ENCODE results near the gene GPC1.
A peak's percentile ranks its signal among the peaks of the same experiment; 100 is the strongest.
"Not testable (repeated sequence)": the region's sequence is repeated elsewhere in the genome, so short reads cannot be mapped to it uniquely, and the experiment has no call there.

Gene GPC1

GRCh38 chr2:240491483-240491882, 56.0 kb downstream of the GPC1 start:
- in situ Hi-C loops (cut with MboI; ENCODE audit: low pct_unique_long_range_greater_than_20kb, low sequenced_read_pairs, unreplicated experiment): no loop called here
- TF ChIP-seq, protein P1, sequence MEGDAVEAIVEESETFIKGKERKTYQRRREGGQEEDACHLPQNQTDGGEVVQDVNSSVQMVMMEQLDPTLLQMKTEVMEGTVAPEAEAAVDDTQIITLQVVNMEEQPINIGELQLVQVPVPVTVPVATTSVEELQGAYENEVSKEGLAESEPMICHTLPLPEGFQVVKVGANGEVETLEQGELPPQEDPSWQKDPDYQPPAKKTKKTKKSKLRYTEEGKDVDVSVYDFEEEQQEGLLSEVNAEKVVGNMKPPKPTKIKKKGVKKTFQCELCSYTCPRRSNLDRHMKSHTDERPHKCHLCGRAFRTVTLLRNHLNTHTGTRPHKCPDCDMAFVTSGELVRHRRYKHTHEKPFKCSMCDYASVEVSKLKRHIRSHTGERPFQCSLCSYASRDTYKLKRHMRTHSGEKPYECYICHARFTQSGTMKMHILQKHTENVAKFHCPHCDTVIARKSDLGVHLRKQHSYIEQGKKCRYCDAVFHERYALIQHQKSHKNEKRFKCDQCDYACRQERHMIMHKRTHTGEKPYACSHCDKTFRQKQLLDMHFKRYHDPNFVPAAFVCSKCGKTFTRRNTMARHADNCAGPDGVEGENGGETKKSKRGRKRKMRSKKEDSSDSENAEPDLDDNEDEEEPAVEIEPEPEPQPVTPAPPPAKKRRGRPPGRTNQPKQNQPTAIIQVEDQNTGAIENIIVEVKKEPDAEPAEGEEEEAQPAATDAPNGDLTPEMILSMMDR (IDR thresholded peaks at IDR 0.05; ENCODE audit: extremely low read depth, insufficient read depth, missing control alignments): no peak
- no peak for DNase-seq (ENCODE audit: low spot score)

GRCh38 chr2:240494194-240494793, 58.8 kb downstream of the GPC1 start:
- in situ Hi-C loops (cut with MboI; ENCODE audit: low pct_unique_long_range_greater_than_20kb, low sequenced_read_pairs, unreplicated experiment): no loop called here
- DNase-seq (ENCODE audit: low spot score): no peak
- TF ChIP-seq, protein P1 (IDR thresholded peaks at IDR 0.05; ENCODE audit: extremely low read depth, insufficient read depth, missing control alignments): no peak

GRCh38 chr2:240494942-240495341, 59.5 kb downstream of the GPC1 start:
- TF ChIP-seq, protein P1 (IDR thresholded peaks at IDR 0.05; ENCODE audit: extremely low read depth, insufficient read depth, missing control alignments): peak; percentile 8
- in situ Hi-C loops (cut with MboI; ENCODE audit: low pct_unique_long_range_greater_than_20kb, low sequenced_read_pairs, unreplicated experiment); DNase-seq (ENCODE audit: low spot score): not testable (repeated sequence)

DNA sequence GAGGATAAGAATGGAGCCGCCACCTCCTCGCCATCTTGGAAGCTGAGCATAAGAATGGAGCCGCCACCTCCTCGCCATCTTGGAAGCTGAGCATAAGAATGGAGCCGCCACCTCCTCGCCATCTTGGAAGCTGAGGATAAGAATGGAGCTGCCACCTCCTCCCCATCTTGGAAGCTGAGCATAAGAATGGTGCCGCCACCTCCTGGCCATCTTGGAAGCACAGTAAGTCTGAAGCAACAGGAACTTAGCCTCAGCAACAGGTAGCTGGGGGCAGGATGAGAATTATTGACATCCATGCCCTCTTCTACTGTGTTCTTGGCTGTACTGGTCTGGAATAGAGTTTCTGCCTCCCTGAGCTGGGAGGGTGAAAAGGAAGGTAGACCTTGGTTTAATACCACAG, 61.6 kb downstream of the GPC1 start:
- DNase-seq (ENCODE audit: low spot score); in situ Hi-C loops (cut with MboI; ENCODE audit: low pct_unique_long_range_greater_than_20kb, low sequenced_read_pairs, unreplicated experiment): not testable (repeated sequence)

GRCh38 chr2:240498171-240498957, 62.9 kb downstream of the GPC1 start:
- TF ChIP-seq, protein P1 (IDR thresholded peaks at IDR 0.05; ENCODE audit: extremely low read depth, insufficient read depth, missing control alignments): no peak
- DNase-seq (ENCODE audit: low spot score): no peak
- in situ Hi-C loops (cut with MboI; ENCODE audit: low pct_unique_long_range_greater_than_20kb, low sequenced_read_pairs, unreplicated experiment): no loop called here

DNA sequence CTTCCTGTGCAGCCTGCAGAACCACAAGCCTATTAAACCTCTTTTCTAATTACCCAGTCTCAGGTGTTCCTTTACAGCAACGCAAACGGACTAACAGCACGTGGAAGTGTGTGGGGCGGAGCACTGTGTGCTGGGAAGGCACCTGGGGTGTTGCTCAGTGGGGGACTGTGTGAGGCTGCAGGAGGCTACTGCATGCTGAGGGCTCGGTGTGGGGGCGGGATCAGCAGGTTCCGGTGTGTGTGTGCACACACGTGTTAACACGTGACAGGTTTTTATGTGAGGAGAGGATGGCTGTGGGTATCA, 63.4 kb downstream of the GPC1 start:
- no peak for DNase-seq (ENCODE audit: low spot score)
- in situ Hi-C loops (cut with MboI; ENCODE audit: low pct_unique_long_range_greater_than_20kb, low sequenced_read_pairs, unreplicated experiment): no loop called here
- TF ChIP-seq, protein P1 (IDR thresholded peaks at IDR 0.05; ENCODE audit: extremely low read depth, insufficient read depth, missing control alignments): no peak
